Measurements from ENCODE around the gene F11. TPM values are rescaled to one million over a fixed set of nuclear protein-coding genes. Genes with fewer than 3 reads are reported as not detected.

The F11 gene
- total and polyA plus RNA-seq, 2 of the 13 experiments (the other 11 are each of a cell fraction or from before 2014, with no cell fraction given) = 35.1 to 58.0 TPM

DNA sequence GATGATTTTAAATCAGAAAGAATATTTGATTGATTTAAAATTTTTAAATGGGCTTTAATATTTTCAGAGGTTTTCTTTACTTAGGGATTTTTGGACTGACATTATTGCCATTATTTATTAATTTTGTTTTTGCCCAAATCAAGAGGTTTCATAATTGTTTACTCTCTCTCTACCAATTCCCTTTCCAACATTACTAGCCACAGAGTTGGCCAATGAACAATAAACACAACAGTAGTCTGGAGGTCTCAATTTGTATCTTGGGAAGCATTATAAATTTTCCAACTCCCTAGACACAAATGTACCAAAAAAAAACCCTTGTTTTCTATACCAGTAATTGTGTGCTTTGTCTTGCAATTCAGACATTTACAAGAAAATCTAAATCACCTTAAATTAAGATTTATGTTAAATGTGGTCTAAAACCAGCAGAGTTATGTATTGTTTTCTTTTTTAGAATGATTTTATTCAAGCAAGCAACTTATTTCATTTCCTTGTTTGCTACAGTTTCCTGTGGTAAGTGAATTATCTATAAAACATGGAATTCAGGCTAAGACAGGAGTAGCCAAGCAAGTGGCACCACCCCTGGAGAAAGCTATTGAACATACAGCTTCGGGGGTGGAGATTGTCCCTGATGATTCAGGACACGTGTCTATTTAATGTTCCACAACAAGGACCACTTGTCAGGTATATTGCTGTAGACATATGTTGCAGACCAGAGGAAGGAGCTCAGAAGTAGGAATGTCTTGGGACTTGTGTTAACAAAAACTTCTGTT lies 38.1 kb upstream of the F11 start:
- H3K4me3 ChIP-seq (replicated peaks in 1 of 3; ENCODE audit: insufficient read depth in 1 of 3, low read depth in 2 of 3, low read length in 3 of 3) = peak overlapping the region in 1 of 3 experiments; percentile 2; a peak in 1 of 6 replicates

More for the DNA sequence above, 38.1 kb upstream of the F11 start:
- Histone ChIP-seq H3K4me2 (ENCODE audit: low read depth, low read length) (peak overlapping the region; percentile 56), H2AFZ (ENCODE audit: low read length) (no peak overlapping the region), H3K9me3 (ENCODE audit: low read length) (peaks cover 8% of the 10 kb centered on the region; the same call in 1 of the 2 replicates), H3K27me3 (ENCODE audit: control insufficient read depth in 1 of 2, insufficient read depth in 2 of 2, low read length in 2 of 2) (peaks cover 0 to 1% of the 10 kb centered on the region in 2 experiments; a peak in 1 of 5 replicates), H3K4me1 (ENCODE audit: insufficient read depth, low read length) (peaks cover 25% of the 10 kb centered on the region), H4K20me1 (ENCODE audit: insufficient read depth, low read length) (no peaks in the 10 kb centered on the region), H3K9ac (ENCODE audit: insufficient read depth, low read depth, low read length) (no peak overlapping the region), H3K79me2 (ENCODE audit: insufficient read depth, low read length) (no peaks in the 10 kb centered on the region), H3K27ac (ENCODE audit: extremely low read length, insufficient read depth, low read length) (no peak overlapping the region), H3K36me3 (replicated peaks in 1 of 2; ENCODE audit: control insufficient read depth in 1 of 2, insufficient read depth in 2 of 2, low read length in 2 of 2) (no peaks in the 10 kb centered on the region)
- peak; percentile 12 for FAIRE-seq
- in situ Hi-C loops (cut with HindIII; ENCODE audit: extremely low pct_ligation_motif_present, low pct_unique_long_range_greater_than_20kb) (no loop called here), intact Hi-C loops (cut with micrococcal nuclease; ENCODE audit: unreplicated experiment) (no loop called here)
- DNase-seq (ENCODE audit: low spot score) = no peak
- ChIA-PET POLR2A (interaction anchor here (0.7 to 1.2 kb wide), 3 partner anchors 32 to 38 kb away, joined by 3 to 4 read pairs (median 3); partner anchors contain the start of gene F11), CTCF (ENCODE audit: low intra/inter-chr PET ratio, low total read pairs) (no interaction called here)
- 8% methylated on average over 2 of the region's 2 CpGs for WGBS (ENCODE audit: low lambda C conversion rate)
- TF ChIP-seq SAFB2 (CRISPR knock-in tag; IDR thresholded peaks at IDR 0.05; ENCODE audit: borderline replicate concordance, low read depth) = no peak
- no peak for TF ChIP-seq ZNF451 (CRISPR knock-in tag; IDR thresholded peaks at IDR 0.05)
- TF ChIP-seq ZNF383 (CRISPR knock-in tag; IDR thresholded peaks at IDR 0.05; ENCODE audit: borderline replicate concordance) = no peak
- TF ChIP-seq ZNF660 (CRISPR knock-in tag; IDR thresholded peaks at IDR 0.05; ENCODE audit: borderline replicate concordance, low read depth) = no peak
- TF ChIP-seq HNRNPL (IDR thresholded peaks at IDR 0.05; ENCODE audit: low read depth, low read length) = no peak
- TF ChIP-seq, protein P1, sequence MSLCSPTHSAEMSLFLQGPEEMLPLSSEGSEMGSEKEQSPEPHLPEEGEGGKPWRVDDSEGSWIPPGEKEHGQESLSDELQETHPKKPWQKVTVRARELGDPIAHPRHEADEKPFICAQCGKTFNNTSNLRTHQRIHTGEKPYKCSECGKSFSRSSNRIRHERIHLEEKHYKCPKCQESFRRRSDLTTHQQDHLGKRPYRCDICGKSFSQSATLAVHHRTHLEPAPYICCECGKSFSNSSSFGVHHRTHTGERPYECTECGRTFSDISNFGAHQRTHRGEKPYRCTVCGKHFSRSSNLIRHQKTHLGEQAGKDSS (CRISPR knock-in tag; IDR thresholded peaks at IDR 0.05; ENCODE audit: borderline replicate concordance, low read depth) = no peak
- no peak for TF ChIP-seq HMG20B (CRISPR knock-in tag; conservative IDR thresholded peaks at IDR 0.05)
- no peak for TF ChIP-seq ZSCAN21 (CRISPR knock-in tag; IDR thresholded peaks at IDR 0.05; ENCODE audit: borderline replicate concordance)
- TF ChIP-seq NRL (CRISPR knock-in tag; IDR thresholded peaks at IDR 0.05; ENCODE audit: borderline replicate concordance) = no peak
- no peak for TF ChIP-seq ZNF562 (CRISPR knock-in tag; IDR thresholded peaks at IDR 0.05; ENCODE audit: borderline replicate concordance)
- TF ChIP-seq FOXA1 (IDR thresholded peaks at IDR 0.05) = no peak
- no peak for TF ChIP-seq FOXA1 (CRISPR knock-in tag; IDR thresholded peaks at IDR 0.05)
- TF ChIP-seq, protein P2, sequence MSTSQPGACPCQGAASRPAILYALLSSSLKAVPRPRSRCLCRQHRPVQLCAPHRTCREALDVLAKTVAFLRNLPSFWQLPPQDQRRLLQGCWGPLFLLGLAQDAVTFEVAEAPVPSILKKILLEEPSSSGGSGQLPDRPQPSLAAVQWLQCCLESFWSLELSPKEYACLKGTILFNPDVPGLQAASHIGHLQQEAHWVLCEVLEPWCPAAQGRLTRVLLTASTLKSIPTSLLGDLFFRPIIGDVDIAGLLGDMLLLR (CRISPR knock-in tag; IDR thresholded peaks at IDR 0.05) = no peak
- TF ChIP-seq, protein P3, sequence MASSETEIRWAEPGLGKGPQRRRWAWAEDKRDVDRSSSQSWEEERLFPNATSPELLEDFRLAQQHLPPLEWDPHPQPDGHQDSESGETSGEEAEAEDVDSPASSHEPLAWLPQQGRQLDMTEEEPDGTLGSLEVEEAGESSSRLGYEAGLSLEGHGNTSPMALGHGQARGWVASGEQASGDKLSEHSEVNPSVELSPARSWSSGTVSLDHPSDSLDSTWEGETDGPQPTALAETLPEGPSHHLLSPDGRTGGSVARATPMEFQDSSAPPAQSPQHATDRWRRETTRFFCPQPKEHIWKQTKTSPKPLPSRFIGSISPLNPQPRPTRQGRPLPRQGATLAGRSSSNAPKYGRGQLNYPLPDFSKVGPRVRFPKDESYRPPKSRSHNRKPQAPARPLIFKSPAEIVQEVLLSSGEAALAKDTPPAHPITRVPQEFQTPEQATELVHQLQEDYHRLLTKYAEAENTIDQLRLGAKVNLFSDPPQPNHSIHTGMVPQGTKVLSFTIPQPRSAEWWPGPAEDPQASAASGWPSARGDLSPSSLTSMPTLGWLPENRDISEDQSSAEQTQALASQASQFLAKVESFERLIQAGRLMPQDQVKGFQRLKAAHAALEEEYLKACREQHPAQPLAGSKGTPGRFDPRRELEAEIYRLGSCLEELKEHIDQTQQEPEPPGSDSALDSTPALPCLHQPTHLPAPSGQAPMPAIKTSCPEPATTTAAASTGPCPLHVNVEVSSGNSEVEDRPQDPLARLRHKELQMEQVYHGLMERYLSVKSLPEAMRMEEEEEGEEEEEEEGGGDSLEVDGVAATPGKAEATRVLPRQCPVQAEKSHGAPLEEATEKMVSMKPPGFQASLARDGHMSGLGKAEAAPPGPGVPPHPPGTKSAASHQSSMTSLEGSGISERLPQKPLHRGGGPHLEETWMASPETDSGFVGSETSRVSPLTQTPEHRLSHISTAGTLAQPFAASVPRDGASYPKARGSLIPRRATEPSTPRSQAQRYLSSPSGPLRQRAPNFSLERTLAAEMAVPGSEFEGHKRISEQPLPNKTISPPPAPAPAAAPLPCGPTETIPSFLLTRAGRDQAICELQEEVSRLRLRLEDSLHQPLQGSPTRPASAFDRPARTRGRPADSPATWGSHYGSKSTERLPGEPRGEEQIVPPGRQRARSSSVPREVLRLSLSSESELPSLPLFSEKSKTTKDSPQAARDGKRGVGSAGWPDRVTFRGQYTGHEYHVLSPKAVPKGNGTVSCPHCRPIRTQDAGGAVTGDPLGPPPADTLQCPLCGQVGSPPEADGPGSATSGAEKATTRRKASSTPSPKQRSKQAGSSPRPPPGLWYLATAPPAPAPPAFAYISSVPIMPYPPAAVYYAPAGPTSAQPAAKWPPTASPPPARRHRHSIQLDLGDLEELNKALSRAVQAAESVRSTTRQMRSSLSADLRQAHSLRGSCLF (CRISPR knock-in tag; IDR thresholded peaks at IDR 0.05; ENCODE audit: borderline replicate concordance) = no peak
- TF ChIP-seq RFX5 (IDR thresholded peaks at IDR 0.05; ENCODE audit: low read depth, low read length) = no peak
- no peak for TF ChIP-seq ZNF121 (CRISPR knock-in tag; IDR thresholded peaks at IDR 0.05)
- ATAC-seq = no peak
- no TSS peak for BruUV-seq (replicated peaks)

Data from HepG2 (cell line).